AG20443 (cell line): Measurements from ENCODE around the gene MCF2L2.

Source experiments
- DNase-seq: peaks from one replicate; pipeline ENCODE4 v3.0.0; 2012; ENCODE audit warnings: low spot score, mixed read lengths

The MCF2L2 gene

DNA sequence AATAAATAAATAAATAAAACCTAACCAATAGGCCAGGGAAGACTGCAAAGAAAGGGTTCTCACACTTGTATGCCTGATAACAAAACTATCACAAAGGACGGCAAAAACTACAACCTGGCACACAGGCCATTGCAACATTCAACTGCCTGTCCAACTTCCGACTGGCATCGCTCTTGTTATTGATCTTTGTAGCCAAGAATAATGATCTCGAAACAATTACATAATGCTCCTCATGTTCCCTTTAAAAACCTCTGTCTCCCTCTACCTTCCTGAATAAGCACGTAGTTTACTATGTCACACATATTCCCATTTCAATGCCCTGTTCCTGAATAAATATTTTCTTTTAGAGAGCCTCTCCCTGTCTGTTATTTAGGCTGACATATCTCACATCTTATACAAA, 101.1 kb downstream of the MCF2L2 start:
- DNase-seq, result no peak

GRCh38 chr3:183324083-183324482, 104.3 kb downstream of the MCF2L2 start:
- peak; percentile 26 for DNase-seq

DNA sequence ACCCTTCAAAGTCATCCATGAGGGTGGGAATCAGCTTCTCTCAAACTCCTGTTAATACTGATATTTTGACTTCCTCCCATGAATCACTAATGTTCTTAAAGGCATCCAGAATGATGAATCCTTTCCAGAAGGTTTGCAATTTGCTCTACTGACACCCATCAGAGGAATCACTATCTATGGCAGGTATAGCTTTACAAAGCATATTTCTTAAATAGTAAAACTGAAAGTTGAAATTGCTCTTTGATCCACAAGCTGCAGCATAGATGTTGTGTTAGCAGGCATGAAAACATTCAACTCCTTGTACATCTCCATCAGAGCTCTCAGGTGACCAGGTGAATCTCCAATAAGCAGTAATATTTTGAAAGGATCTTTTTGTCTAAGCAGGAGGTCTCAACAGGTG, 109.0 kb downstream of the MCF2L2 start:
- no peak for DNase-seq

DNA sequence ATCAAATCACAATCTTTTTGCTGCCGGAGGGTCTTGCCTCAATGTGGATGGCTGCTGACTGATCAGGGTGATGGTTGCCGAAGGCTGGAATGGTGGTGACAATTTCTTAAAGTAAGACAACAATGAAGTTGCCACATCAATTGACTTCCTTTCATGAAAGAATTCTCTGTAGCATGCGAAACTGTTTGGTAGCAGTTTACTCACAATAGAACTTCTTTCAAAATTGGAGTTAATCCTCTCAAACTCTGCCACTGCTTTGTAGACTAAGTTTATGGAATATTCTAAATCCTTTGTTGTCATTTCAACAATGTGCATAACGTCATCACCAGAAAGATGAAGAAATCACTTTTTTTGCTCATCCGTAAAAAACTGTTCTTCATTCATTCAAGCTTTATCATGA, 109.5 kb downstream of the MCF2L2 start:
- DNase-seq, result no peak

- no peak for DNase-seq
Observed at GRCh38 chr3:183317886-183318865, 110.2 kb downstream of the MCF2L2 start.

DNA sequence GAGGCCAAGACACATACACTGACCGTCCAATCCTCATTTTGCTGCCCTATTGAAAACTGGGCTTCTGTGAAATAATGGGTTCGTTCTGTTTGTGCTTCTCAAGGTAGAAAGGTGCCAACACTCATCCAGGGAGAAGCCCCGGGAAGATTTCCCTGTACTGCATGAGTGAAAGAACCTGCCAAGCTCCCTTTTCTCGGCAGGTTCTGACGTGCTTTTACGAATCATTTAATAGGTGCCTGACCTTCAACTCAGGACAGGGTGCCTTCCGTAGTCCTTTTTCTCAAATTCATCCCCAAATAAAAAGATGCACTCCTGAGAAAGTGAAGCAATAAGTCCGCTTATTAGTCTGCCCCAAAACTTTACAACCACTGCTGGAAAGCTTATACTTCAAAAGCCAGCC, 111.1 kb downstream of the MCF2L2 start:
- DNase-seq, result no peak

DNA sequence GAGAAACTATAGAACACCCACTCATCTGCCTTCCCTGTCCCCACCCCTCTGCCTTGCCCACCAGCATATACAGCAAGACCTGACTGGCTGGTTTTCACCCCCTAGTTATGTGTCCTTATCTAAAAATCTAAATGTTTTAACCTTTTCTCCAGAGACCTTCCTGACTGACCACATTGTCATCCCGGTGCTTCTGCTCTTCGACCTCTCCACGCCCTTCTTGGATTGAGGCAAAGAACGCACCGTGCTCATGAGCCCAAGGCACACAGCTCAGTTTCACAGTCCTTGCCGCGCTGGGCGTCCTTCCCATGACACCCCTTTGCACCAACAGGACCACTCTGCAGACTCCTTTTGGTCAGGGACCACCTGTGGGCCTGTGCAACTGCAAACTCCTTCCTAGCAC, 112.7 kb downstream of the MCF2L2 start:
- DNase-seq, result no peak

- no peak for DNase-seq
Observed at GRCh38 chr3:183313764-183314163, 114.7 kb downstream of the MCF2L2 start.

DNA sequence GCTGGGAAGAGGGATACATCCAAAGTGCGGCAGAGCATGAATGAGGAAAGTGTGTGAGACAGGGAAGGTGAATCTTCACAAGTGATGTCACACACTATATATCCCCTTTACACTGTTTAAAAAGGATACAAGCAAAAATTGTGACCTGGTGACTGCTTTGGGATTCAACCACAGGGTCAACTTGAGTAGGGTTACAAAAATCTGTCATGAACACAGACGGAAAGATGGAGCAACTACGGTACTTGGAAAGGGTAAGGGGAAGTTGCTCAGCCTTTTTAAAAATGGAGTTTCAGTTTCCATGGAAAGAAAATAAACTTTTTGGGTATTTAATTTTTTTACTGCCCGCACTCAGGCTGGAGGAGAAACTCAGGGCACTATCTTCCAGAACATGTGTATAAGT, 115.1 kb downstream of the MCF2L2 start:
- DNase-seq, result no peak

DNA sequence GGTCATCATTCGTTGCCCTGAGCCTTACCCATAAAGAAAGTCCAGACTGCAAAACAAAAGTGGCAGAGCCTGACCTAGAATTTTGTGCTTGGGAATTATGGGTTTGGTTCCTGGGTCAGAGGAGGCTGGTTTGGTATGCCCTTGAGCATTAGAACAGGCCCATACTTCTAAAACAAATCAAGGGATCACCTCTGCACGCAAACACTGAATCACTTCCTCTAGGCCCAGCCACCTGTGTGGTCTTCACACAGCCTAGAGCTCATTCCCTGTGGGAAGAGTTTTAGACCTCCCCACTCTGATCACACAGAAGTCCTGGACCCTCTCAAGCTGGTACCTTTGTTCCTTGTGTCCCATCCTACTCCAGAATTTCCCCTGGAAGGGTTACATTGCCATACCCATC, 116.0 kb downstream of the MCF2L2 start:
- DNase-seq, result no peak

GRCh38 chr3:183310936-183311335, 117.5 kb downstream of the MCF2L2 start:
- DNase-seq, result no peak

DNA sequence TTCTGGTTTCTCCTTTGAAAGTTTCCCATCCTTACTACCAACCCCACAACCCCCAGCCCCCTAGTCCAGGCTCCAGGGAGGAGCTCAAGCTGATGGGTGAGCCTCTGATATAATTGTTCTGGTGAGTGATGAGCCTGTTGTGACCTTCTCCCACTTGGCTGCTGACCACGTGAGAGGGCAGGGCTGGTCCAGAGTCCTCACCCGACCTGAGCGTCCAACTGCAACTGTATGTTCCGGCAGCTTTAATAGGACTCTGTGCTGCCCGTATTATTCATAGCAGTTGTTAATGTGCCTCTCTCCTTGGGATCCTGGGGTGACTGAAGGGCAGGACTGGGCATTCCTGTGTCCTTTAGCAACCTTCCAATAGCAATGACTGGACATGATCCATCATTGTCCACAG, 119.1 kb downstream of the MCF2L2 start:
- no peak for DNase-seq

DNA sequence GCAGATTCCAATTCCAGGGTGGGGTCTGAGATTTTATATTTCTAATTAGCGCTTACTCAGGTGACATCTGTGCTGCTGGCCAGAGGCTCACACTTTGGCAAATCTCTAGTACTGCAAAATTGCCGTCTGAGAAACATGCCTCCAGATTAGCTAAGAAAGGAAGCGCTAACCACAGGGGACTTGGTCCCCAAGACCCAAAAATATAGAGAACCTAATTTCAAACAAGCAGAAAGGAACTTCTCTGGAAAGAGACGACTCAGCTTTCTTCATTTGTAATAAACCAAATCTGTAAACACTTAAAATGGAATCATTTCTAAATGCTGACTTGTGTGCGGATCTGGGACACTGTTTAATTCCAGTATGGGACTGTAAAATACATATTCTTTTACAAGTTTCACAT, 119.7 kb downstream of the MCF2L2 start:
- DNase-seq, result no peak

GRCh38 chr3:183307749-183308148, 120.7 kb downstream of the MCF2L2 start:
- DNase-seq, result no peak

DNA sequence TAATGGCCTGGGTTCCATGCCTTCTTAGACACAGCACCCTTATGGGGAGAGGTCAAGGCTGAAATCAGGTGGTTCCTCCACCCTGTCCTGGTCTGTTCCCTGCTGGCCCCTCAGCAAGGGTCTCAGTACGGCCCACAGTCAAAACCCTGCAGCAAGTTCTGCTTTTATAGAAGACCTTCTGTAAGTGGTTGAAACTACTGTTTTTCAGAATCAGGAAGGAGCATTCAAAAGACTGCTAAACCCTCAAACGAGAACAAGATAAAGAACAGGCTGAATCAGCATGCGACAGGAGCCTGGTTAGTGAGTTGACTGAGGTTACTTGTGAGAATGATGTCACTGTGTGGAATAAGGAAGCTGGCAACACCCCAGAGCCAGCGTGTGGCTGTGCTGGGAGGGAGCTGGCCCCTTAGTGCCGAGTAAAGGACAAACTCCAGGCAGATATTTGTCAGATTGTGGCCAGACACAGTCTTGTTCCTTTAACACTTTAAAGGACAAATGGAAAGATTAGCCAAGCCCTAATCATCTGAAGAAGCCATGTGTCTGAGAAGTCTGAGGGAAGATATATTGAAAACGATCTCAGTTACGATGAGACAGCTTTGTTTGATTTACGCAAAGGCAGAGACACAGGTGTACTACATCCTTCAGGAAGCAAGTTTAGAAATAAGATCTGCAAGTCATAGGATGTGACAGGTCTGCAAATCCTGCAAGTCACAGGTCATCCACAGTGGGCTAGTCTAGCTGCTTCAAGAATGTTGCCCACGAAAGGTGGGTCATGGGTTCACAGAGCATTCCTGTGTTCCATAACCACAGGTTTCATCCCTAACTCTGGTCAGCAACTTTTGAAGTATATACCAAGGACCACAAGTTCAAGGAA, 121.4 kb downstream of the MCF2L2 start:
- peak; percentile 39 for DNase-seq

DNA sequence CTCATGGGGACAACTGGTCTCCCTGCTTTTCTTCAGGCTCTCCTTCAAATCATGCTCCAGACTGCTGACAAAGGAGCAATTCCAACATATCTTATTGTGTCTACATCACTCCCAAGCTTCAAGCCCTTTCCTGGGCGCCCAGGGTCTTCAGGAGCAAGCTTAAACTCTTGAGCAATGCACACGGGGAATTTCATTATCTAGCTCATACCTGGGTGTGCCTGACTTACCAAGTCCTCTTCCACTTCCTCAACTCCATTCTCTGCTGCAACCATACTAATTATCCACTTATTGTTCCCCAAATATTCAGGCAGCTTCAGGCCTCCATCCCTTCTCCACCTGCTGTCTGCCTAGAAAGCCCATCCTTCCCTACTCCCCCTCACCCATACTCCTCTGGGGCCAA, 124.7 kb downstream of the MCF2L2 start:
- DNase-seq, result no peak

- no peak for DNase-seq
Observed at GRCh38 chr3:183301937-183302580, 126.4 kb downstream of the MCF2L2 start.

GRCh38 chr3:183300996-183301562, 127.3 kb downstream of the MCF2L2 start:
- no peak for DNase-seq

GRCh38 chr3:183299976-183300375, 128.4 kb downstream of the MCF2L2 start:
- no peak for DNase-seq

- peak; percentile 83 for DNase-seq
Observed at GRCh38 chr3:183298701-183299153, 129.7 kb downstream of the MCF2L2 start.

GRCh38 chr3:183296944-183297343, 131.5 kb downstream of the MCF2L2 start:
- DNase-seq, result no peak

DNA sequence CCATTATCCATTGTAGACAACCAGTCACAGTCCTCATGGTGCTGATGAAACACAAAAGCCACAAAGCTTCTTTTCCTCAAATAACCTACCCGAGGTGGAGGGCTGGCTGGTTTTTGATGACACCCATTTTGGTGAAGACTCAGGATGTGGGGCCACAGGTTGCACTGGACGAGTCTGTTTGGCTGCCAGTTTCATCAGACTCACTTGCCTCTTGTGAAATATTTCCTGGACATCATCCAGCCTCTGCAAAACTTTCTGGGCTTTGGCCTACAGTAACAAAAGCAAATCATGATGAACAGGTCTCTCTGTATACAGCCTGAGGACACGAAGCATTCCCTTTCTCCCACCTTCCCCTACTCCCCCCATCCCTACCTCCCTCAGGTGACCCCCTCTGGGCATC, 133.2 kb downstream of the MCF2L2 start:
- peak; percentile 47 for DNase-seq
